DND-41 (cell line): ENCODE results near the gene INSC.

Source experiments
- ATAC-seq: fragments of 200-7000 bp; cut with Tn5 transposase; 3 replicates; pipeline ENCODE4 v1.9.1; 2021; ENCODE audit warnings: low read depth; ENCODE audit not compliant: insufficient read depth
- DNase-seq: peaks from one replicate; pipeline ENCODE4 v3.0.0-alpha.2; 2020
- H2AFZ ChIP-seq: 2 replicates; pipeline ENCODE4 v1.6.0; 2012; ENCODE audit warnings: low read depth, low read length
- H3K27ac ChIP-seq: 2 replicates; pipeline ENCODE4 v1.5.1; 2012; ENCODE audit warnings: low read length, inconsistent platforms
- H3K27me3 ChIP-seq: fragments of 200-600 bp; sonication (generic); 2 replicates; pipeline ENCODE4 v1.6.0; 2012; ENCODE audit warnings: low read length, mild to moderate bottlenecking, inconsistent platforms; ENCODE audit not compliant: insufficient read depth, poor library complexity
- H3K36me3 ChIP-seq: 2 replicates; pipeline ENCODE4 v1.5.1; 2012; ENCODE audit warnings: low read length, inconsistent platforms; ENCODE audit not compliant: insufficient read depth
- H3K4me1 ChIP-seq: 2 replicates; pipeline ENCODE4 v1.5.1; 2012; ENCODE audit warnings: mild to moderate bottlenecking, low read length; ENCODE audit not compliant: insufficient read depth
- H3K4me2 ChIP-seq: 2 replicates; pipeline ENCODE4 v1.6.0; 2012; ENCODE audit warnings: mild to moderate bottlenecking, moderate library complexity, low read length, inconsistent platforms; ENCODE audit not compliant: insufficient read depth
- H3K4me3 ChIP-seq, 2 experiments: fragments of 200-600 bp in 1 of 2; shearing (Covaris generic) in 1 of 2; 2 replicates each; pipeline ENCODE4 v1.5.1; 2012 to 2016; ENCODE audit warnings: inconsistent platforms in 2 of 2, low read length in 2 of 2, mild to moderate bottlenecking in 2 of 2, low read depth in 1 of 2, moderate library complexity in 1 of 2
- H3K79me2 ChIP-seq: 2 replicates; pipeline ENCODE4 v1.6.0; 2012; ENCODE audit warnings: low read length, inconsistent platforms; ENCODE audit not compliant: insufficient read depth
- H3K9ac ChIP-seq: 2 replicates; pipeline ENCODE4 v1.6.0; 2012; ENCODE audit warnings: low read depth, mild to moderate bottlenecking, inconsistent platforms, low read length, moderate library complexity
- H3K9me3 ChIP-seq: 2 replicates; pipeline ENCODE4 v1.5.1; 2012; ENCODE audit warnings: low read length, moderate library complexity, mild to moderate bottlenecking, inconsistent platforms; ENCODE audit not compliant: insufficient read depth, severe bottlenecking
- H4K20me1 ChIP-seq: 2 replicates; pipeline ENCODE4 v1.6.0; 2012; ENCODE audit warnings: low read length; ENCODE audit not compliant: insufficient read depth
- CTCF ChIP-seq: IDR thresholded peaks from 2 replicates; pipeline ENCODE4 v1.5.1; 2012; ENCODE audit warnings: borderline replicate concordance, low read length, moderate library complexity, mild to moderate bottlenecking; ENCODE audit not compliant: poor library complexity, severe bottlenecking; ENCODE audit errors: extremely low read depth
- EZH2 ChIP-seq: IDR thresholded peaks from 3 replicates; pipeline ENCODE4 v1.6.1; 2012; ENCODE audit warnings: borderline replicate concordance, low read depth, mild to moderate bottlenecking, moderate library complexity, low read length, inconsistent platforms; ENCODE audit not compliant: severe bottlenecking

Gene INSC

DNA sequence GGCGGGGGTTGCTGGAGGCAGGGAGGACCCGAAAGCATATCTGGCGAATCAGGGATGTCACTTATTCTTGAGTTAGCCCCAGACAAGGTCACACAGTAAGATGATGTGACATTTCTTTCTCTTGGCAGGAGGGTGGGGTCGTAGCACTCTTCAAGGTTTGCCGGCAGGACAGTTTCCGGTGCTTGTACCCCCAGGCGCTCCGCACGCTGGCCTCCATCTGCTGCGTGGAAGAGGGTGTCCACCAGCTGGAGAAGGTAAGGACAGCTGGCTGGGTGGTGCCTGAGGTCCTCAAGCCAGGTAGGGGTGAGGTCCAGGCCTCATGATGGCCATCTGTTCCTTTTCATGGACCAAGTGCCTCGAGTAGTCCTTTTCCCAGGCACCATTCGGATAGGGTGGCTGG lies 86.0 kb downstream of the INSC start:
- no peaks in the 10 kb centered on the region for H3K4me1 ChIP-seq
- H2AFZ ChIP-seq, result no peak overlapping the region
- H3K27ac ChIP-seq, result no peak overlapping the region
- ATAC-seq, result no peak
- no peaks in the 10 kb centered on the region for H4K20me1 ChIP-seq
- peaks cover 8% of the 10 kb centered on the region for H3K27me3 ChIP-seq
- no peak overlapping the region for H3K9ac ChIP-seq
- no peak overlapping the region for H3K4me2 ChIP-seq
- H3K36me3 ChIP-seq, result no peaks in the 10 kb centered on the region
- H3K79me2 ChIP-seq, result no peaks in the 10 kb centered on the region
- H3K4me3 ChIP-seq, result no peak overlapping the region
- no peak for DNase-seq
- H3K9me3 ChIP-seq, result no peaks in the 10 kb centered on the region
- TF ChIP-seq EZH2 (no peak), CTCF (no peak)

GRCh38 chr11:15201586-15201985 lies 86.9 kb downstream of the INSC start:
- DNase-seq (no peak), ATAC-seq (no peak)
- no peaks in the 10 kb centered on the region for H3K4me1 ChIP-seq
- no peak overlapping the region for H3K4me3 ChIP-seq
- H3K9me3 ChIP-seq, result no peaks in the 10 kb centered on the region
- no peak overlapping the region for H2AFZ ChIP-seq
- H3K36me3 ChIP-seq, result no peaks in the 10 kb centered on the region
- TF ChIP-seq EZH2 (no peak), CTCF (no peak)
- H3K4me2 ChIP-seq, result no peak overlapping the region
- no peak overlapping the region for H3K9ac ChIP-seq
- H3K27ac ChIP-seq, result no peak overlapping the region
- H3K27me3 ChIP-seq, result peaks cover 2% of the 10 kb centered on the region
- no peaks in the 10 kb centered on the region for H3K79me2 ChIP-seq
- H4K20me1 ChIP-seq, result 0 out of 2 replicates have a peak, but pooled peaks cover 2% of the 10 kb centered on the region

DNA sequence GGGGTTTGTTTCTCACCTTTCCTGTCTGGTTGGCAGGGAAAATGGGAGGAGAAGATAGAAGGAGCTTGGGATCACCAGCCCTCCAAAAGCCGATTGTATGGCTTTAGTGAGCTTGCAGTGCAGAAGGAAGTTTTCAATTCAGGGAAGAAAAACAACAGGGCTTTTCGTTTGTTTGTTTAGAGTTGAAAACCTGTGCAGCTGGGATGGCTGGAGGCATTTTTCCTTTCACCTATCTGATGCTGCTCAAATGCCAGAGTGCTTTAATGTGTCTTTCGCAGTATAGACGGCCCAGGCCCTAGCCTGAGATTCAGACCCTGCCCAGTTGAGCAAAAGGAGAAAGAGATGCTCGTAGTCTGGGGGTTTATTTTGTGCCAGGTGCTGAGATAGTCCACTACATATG lies 87.9 kb downstream of the INSC start:
- Histone ChIP-seq H3K4me1 (no peaks in the 10 kb centered on the region), H4K20me1 (0 out of 2 replicates have a peak, but pooled peaks cover 2% of the 10 kb centered on the region), H3K4me3 (no peak overlapping the region), H3K4me2 (no peak overlapping the region), H3K9me3 (no peaks in the 10 kb centered on the region), H3K27me3 (no peaks in the 10 kb centered on the region), H3K9ac (no peak overlapping the region), H3K79me2 (no peaks in the 10 kb centered on the region), H3K36me3 (no peaks in the 10 kb centered on the region), H3K27ac (no peak overlapping the region), H2AFZ (no peak overlapping the region)
- DNase-seq, result no peak
- ATAC-seq, result no peak
- TF ChIP-seq EZH2 (no peak), CTCF (no peak)

DNA sequence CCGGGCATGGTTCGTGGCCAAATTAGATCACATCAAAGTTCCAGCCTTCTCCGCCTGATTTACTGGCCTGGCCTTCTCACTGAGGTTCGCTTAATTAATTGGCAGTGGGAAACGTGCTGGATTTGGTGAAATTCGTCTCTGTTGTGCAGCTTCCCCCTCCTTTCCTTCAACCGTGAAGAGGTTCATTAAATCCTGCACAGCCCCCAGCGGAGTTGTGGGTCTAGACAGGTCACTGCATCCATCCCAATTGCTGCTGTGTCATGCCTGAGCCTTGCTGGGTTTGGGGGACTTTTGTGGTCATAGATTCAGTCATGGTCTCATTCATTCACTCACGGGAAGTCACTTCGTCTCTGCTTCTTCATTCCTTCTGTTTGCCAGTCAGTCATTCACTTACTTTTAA lies 90.0 kb downstream of the INSC start:
- no peak for DNase-seq
- H3K9me3 ChIP-seq, result no peaks in the 10 kb centered on the region
- no peak overlapping the region for H3K4me2 ChIP-seq
- no peaks in the 10 kb centered on the region for H3K79me2 ChIP-seq
- H3K4me3 ChIP-seq, result no peak overlapping the region
- peaks cover 6% of the 10 kb centered on the region for H3K27me3 ChIP-seq
- H2AFZ ChIP-seq, result no peak overlapping the region
- H4K20me1 ChIP-seq, result peaks cover 7% of the 10 kb centered on the region; the same call in 1 of the 2 replicates
- no peaks in the 10 kb centered on the region for H3K4me1 ChIP-seq
- no peak for ATAC-seq
- no peak for TF ChIP-seq EZH2
- TF ChIP-seq CTCF, result no peak
- no peak overlapping the region for H3K27ac ChIP-seq
- H3K9ac ChIP-seq, result no peak overlapping the region
- H3K36me3 ChIP-seq, result no peaks in the 10 kb centered on the region
